ENCODE data around the gene EPPIN. TPM values are rescaled to one million over a fixed set of nuclear protein-coding genes. Genes with fewer than 3 reads are reported as not detected.

Gene EPPIN
- total RNA-seq, 1 experiment from 2014 or later, result 0.26 TPM

DNA sequence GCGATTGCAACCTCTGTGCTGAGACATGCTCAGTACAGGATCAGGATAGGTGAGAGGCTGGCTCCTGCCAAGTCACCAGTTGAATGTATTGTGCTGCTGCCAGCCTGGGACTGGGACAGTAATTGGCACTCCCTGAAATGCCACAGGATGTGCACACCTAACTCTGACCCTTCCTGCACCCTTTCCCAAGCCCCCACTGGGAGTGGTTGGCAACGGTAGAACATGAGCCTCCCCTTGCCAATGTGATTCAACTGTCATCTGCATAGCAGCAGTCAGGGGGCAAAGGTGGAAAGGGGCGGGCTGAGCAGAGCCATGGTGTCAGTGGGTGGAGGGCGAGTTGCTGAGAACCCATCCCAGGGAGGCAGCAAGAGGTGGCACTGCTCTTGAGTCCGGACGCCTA is 47.2 kb downstream of the EPPIN start:
- 0 out of 2 replicates have a peak, but pooled peaks cover 4% of the 10 kb centered on the region for H3K4me1 Mint-ChIP-seq
- no peaks in the 10 kb centered on the region for H3K36me3 Mint-ChIP-seq
- ChIA-PET POLR2A (no interaction called here), CTCF (interaction anchor here (1.9 to 5.2 kb wide), 3 partner anchors 13 to 271 kb away, joined by 4 to 34 read pairs (median 21); partner anchors contain the start of gene WFDC10A)
- no peaks in the 10 kb centered on the region for H3K27me3 Mint-ChIP-seq (ENCODE audit: low read depth)
- no peak overlapping the region for H3K4me3 Mint-ChIP-seq
- ATAC-seq, result no peak
- DNase-seq (ENCODE audit: low spot score), result no peak
- TF ChIP-seq, protein P1, sequence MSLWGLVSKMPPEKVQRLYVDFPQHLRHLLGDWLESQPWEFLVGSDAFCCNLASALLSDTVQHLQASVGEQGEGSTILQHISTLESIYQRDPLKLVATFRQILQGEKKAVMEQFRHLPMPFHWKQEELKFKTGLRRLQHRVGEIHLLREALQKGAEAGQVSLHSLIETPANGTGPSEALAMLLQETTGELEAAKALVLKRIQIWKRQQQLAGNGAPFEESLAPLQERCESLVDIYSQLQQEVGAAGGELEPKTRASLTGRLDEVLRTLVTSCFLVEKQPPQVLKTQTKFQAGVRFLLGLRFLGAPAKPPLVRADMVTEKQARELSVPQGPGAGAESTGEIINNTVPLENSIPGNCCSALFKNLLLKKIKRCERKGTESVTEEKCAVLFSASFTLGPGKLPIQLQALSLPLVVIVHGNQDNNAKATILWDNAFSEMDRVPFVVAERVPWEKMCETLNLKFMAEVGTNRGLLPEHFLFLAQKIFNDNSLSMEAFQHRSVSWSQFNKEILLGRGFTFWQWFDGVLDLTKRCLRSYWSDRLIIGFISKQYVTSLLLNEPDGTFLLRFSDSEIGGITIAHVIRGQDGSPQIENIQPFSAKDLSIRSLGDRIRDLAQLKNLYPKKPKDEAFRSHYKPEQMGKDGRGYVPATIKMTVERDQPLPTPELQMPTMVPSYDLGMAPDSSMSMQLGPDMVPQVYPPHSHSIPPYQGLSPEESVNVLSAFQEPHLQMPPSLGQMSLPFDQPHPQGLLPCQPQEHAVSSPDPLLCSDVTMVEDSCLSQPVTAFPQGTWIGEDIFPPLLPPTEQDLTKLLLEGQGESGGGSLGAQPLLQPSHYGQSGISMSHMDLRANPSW (CRISPR knock-in tag; conservative IDR thresholded peaks at IDR 0.05; ENCODE audit: low read depth), result no peak
- TF ChIP-seq NR1H2 (CRISPR knock-in tag; IDR thresholded peaks at IDR 0.05) (no peak), MYBL2 (CRISPR knock-in tag; IDR thresholded peaks at IDR 0.05) (no peak), SP1 (CRISPR knock-in tag; conservative IDR thresholded peaks at IDR 0.05) (no peak), ZNF232 (CRISPR knock-in tag; IDR thresholded peaks at IDR 0.05) (no peak), KAT7 (CRISPR knock-in tag; IDR thresholded peaks at IDR 0.05; ENCODE audit: borderline replicate concordance) (no peak), FOXK1 (CRISPR knock-in tag; IDR thresholded peaks at IDR 0.05) (no peak), ZNF671 (CRISPR knock-in tag; IDR thresholded peaks at IDR 0.05) (no peak), ZNF423 (CRISPR knock-in tag; IDR thresholded peaks at IDR 0.05) (no peak), ESRRA (CRISPR knock-in tag; IDR thresholded peaks at IDR 0.05; ENCODE audit: borderline replicate concordance) (no peak), ZNF512 (CRISPR knock-in tag; IDR thresholded peaks at IDR 0.05; ENCODE audit: borderline replicate concordance) (no peak), RELA (CRISPR knock-in tag; IDR thresholded peaks at IDR 0.05; ENCODE audit: borderline replicate concordance) (no peak)
- TF ChIP-seq, protein P2, sequence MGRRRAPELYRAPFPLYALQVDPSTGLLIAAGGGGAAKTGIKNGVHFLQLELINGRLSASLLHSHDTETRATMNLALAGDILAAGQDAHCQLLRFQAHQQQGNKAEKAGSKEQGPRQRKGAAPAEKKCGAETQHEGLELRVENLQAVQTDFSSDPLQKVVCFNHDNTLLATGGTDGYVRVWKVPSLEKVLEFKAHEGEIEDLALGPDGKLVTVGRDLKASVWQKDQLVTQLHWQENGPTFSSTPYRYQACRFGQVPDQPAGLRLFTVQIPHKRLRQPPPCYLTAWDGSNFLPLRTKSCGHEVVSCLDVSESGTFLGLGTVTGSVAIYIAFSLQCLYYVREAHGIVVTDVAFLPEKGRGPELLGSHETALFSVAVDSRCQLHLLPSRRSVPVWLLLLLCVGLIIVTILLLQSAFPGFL (CRISPR knock-in tag; IDR thresholded peaks at IDR 0.05; ENCODE audit: borderline replicate concordance), result no peak
- no peak overlapping the region for H3K27ac Mint-ChIP-seq
- H3K9me3 Mint-ChIP-seq, result no peaks in the 10 kb centered on the region

DNA sequence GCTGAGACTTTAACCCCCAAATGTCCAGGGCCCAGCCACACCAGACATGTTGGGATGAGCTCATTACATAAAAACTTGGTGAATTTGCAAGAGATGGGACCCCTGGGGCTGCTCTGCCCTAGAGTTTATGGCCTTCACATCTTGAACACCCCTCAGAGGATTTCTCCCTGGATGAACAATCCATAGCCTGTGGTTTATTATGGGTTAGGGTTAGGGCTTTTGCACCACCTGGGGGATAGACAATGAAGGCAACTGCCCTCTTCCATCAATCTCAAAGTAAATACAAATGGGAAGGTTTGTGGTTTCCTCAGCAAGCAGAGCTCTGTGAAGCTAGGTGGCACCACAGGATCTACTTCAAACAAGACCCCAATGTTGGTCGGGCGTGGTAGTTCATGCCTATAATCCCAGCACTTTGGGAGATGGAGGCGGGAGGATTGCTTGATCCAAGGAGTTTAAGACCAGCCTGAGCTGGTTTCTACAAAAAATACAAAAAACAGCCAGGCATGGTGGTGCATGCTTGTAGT is 49.2 kb downstream of the EPPIN start:
- Mint-ChIP-seq H3K27me3 (ENCODE audit: low read depth) (no peaks in the 10 kb centered on the region), H3K4me3 (no peak overlapping the region), H3K9me3 (no peaks in the 10 kb centered on the region), H3K36me3 (no peaks in the 10 kb centered on the region), H3K27ac (no peak overlapping the region), H3K4me1 (0 out of 2 replicates have a peak, but pooled peaks cover 4% of the 10 kb centered on the region)
- ATAC-seq, result peak; percentile 59
- no peak for DNase-seq (ENCODE audit: low spot score)
- TF ChIP-seq ATF6 (CRISPR knock-in tag; IDR thresholded peaks at IDR 0.05), result no peak
- no peak for TF ChIP-seq ZNF416 (CRISPR knock-in tag; IDR thresholded peaks at IDR 0.05)
- no peak for TF ChIP-seq ESRRA (CRISPR knock-in tag; IDR thresholded peaks at IDR 0.05; ENCODE audit: borderline replicate concordance)
- TF ChIP-seq, protein P3, sequence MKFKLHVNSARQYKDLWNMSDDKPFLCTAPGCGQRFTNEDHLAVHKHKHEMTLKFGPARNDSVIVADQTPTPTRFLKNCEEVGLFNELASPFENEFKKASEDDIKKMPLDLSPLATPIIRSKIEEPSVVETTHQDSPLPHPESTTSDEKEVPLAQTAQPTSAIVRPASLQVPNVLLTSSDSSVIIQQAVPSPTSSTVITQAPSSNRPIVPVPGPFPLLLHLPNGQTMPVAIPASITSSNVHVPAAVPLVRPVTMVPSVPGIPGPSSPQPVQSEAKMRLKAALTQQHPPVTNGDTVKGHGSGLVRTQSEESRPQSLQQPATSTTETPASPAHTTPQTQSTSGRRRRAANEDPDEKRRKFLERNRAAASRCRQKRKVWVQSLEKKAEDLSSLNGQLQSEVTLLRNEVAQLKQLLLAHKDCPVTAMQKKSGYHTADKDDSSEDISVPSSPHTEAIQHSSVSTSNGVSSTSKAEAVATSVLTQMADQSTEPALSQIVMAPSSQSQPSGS (CRISPR knock-in tag; IDR thresholded peaks at IDR 0.05; ENCODE audit: borderline replicate concordance, low read depth), result no peak
- POLR2A ChIA-PET, result no interaction called here
- CTCF ChIA-PET, result interaction anchor here (0.5 to 5.2 kb wide), 14 partner anchors 11 to 905 kb away, joined by 3 to 34 read pairs (median 4); partner anchors contain the start of genes WFDC10A and WFDC6
